ENCODE results near the gene TUBB4B.

DNA sequence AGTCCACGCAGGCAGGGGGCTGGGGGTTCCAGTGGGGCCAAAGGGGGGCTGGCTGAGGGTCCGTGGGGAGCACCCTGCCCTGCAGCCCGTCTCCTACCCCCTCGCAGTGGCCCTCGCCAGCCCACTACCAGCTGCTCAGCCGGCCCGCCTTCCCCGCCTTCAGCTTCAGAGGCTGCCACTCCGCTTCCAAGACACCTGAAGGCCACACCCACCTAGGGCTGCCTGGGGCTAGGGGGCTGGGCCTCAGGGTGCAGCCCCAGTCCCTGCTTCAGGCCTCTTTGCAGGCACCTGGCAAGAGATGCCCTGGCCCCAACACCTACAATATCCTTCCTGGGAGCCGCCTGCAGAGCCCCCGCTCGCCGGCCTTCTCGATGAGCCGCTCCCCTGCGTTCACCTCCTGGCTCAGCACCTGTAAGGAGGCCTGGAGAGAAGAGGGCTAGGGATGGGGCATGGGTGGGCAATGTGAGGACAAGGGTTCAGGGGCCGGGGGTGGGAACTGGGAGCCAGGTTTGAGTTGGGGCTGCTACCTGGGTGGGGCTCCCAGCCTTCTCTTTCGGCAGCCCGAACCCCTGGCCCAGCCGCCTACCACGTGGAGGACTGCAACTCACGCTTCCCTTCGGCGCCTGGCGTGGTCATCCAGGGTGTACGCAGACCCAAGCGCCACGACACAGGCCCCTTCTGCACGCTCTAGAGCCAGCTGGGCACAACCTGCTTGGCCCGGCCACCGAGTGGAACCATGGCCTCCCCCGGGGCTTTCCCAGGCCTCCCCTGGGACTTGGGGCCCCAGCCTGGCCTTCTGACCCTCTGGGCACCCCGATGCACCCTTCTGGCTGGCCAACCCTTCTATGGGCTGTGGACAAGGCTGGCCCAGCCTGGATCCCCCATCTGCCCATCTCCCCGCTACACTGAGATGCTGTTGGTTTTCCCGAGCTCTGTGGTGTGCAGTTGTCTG, 11.7 kb downstream of the TUBB4B start:
- TF ChIP-seq, protein P1, sequence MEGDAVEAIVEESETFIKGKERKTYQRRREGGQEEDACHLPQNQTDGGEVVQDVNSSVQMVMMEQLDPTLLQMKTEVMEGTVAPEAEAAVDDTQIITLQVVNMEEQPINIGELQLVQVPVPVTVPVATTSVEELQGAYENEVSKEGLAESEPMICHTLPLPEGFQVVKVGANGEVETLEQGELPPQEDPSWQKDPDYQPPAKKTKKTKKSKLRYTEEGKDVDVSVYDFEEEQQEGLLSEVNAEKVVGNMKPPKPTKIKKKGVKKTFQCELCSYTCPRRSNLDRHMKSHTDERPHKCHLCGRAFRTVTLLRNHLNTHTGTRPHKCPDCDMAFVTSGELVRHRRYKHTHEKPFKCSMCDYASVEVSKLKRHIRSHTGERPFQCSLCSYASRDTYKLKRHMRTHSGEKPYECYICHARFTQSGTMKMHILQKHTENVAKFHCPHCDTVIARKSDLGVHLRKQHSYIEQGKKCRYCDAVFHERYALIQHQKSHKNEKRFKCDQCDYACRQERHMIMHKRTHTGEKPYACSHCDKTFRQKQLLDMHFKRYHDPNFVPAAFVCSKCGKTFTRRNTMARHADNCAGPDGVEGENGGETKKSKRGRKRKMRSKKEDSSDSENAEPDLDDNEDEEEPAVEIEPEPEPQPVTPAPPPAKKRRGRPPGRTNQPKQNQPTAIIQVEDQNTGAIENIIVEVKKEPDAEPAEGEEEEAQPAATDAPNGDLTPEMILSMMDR (IDR thresholded peaks at IDR 0.05; ENCODE audit: low read length): no peak
- TF ChIP-seq EZH2 (IDR thresholded peaks at IDR 0.05; ENCODE audit: borderline replicate concordance, low read length): no peak
